Activated CD4-positive, alpha-beta T cell treated with anti-CD3 and anti-CD28 coated beads, Interleukin-2, amount 50 U/mL, for 16 hours (primary cell): ENCODE data around the gene GPR137.

Experiments
- DNase-seq: peaks from one replicate; pipeline ENCODE4 v3.0.0-alpha.2; 2020

GPR137 gene

GRCh38 chr11:64287676-64288352 lies 2.2 kb downstream of the GPR137 start:
- no peak for DNase-seq

- no peak for DNase-seq
These were observed 2.7 kb downstream of the GPR137 start for GRCh38 chr11:64288353-64288750.

GRCh38 chr11:64289002-64289564 lies 3.4 kb downstream of the GPR137 start:
- no peak for DNase-seq

GRCh38 chr11:64290352-64291261 lies 5.0 kb downstream of the GPR137 start:
- DNase-seq = no peak

GRCh38 chr11:64291262-64291751 lies 5.7 kb downstream of the GPR137 start, which contains the start of gene KCNK4:
Gene KCNK4, plus strand, starts transcription at chr11:64291302. Its CDS starts 1,717 bp downstream, at chr11:64293019.
- no peak for DNase-seq

GRCh38 chr11:64291752-64292459 lies 6.3 kb downstream of the GPR137 start:
- no peak for DNase-seq

GRCh38 chr11:64292460-64293254 lies 7.0 kb downstream of the GPR137 start:
- DNase-seq = no peak

GRCh38 chr11:64294774-64295173 lies 9.1 kb downstream of the GPR137 start:
- DNase-seq = no peak

GRCh38 chr11:64295760-64296159 lies 10.1 kb downstream of the GPR137 start:
- DNase-seq = no peak

- no peak for DNase-seq
These were observed 10.6 kb downstream of the GPR137 start for GRCh38 chr11:64296236-64296635.

- DNase-seq = no peak
These were observed 11.4 kb downstream of the GPR137 start for GRCh38 chr11:64296830-64297698.

GRCh38 chr11:64297699-64298358 lies 12.2 kb downstream of the GPR137 start:
- DNase-seq = no peak

- DNase-seq = no peak
These were observed 13.6 kb downstream of the GPR137 start for GRCh38 chr11:64298966-64299846.

GRCh38 chr11:64299847-64300648 lies 14.4 kb downstream of the GPR137 start, which contains the start of gene CATSPERZ:
Gene CATSPERZ, plus strand, starts transcription at chr11:64300358. Its CDS starts 53 bp downstream, at chr11:64300411.
- DNase-seq = no peak

GRCh38 chr11:64303109-64304031 lies 17.7 kb downstream of the GPR137 start:
- no peak for DNase-seq

- DNase-seq = no peak
These were observed 18.3 kb downstream of the GPR137 start for GRCh38 chr11:64304032-64304315.

GRCh38 chr11:64304316-64305072 lies 18.8 kb downstream of the GPR137 start:
- peak; percentile 96 for DNase-seq
